Stomach smooth muscle (tissue), 2 donors: ENCODE results near the gene CT47C1.
"Not testable (repeated sequence)": the region's sequence is repeated elsewhere in the genome, so short reads cannot be mapped to it uniquely, and the experiment has no call there.

Source experiments
- H3K27ac ChIP-seq: one replicate; pipeline ENCODE4 v1.7.0; 2013; ENCODE audit warnings: mild to moderate bottlenecking, low read length, inconsistent platforms
- H3K27me3 ChIP-seq, 2 donors: one replicate each; pipeline ENCODE4 v1.7.0; 2013; ENCODE audit warnings: low read length in 2 of 2; ENCODE audit not compliant: insufficient read depth in 2 of 2, control insufficient read depth in 1 of 2
- H3K36me3 ChIP-seq, 2 donors: one replicate each; pipeline ENCODE4 v1.7.0; 2013; ENCODE audit warnings: low read length in 2 of 2; ENCODE audit not compliant: control insufficient read depth in 2 of 2, insufficient read depth in 2 of 2
- H3K4me1 ChIP-seq: one replicate; pipeline ENCODE4 v1.7.0; 2013; ENCODE audit warnings: low read length; ENCODE audit not compliant: control insufficient read depth, insufficient read depth
- H3K4me3 ChIP-seq, 2 donors: one replicate each; pipeline ENCODE4 v1.7.0; 2013; ENCODE audit warnings: low read length in 2 of 2
- H3K9ac ChIP-seq, 2 donors: one replicate each; pipeline ENCODE4 v1.7.0; 2013; ENCODE audit warnings: low read length in 2 of 2, mild to moderate bottlenecking in 1 of 2
- H3K9me3 ChIP-seq, 2 donors: one replicate each; pipeline ENCODE4 v1.7.0; 2013; ENCODE audit warnings: low read length in 2 of 2; ENCODE audit not compliant: control insufficient read depth in 2 of 2
- donor health status: healthy.
- donor health status: Pancreatic carcinoma.

CT47C1 gene

GRCh38 chrX:119072744-119073143, at the start of gene CT47C1:
Gene CT47C1 (plus strand): TSS chrX:119072993. CDS start chrX:119073226, 233 bp downstream.
- no peak within 1 kb of the TSS for H3K27ac ChIP-seq
- H3K9ac ChIP-seq = no peak within 1 kb of the TSS
- no peaks in the 10 kb centered on the region for H3K36me3 ChIP-seq
- no peaks in the 10 kb centered on the region for H3K4me1 ChIP-seq
- no peaks in the 10 kb centered on the region for H3K9me3 ChIP-seq
- H3K4me3 ChIP-seq = no peak within 1 kb of the TSS
- peaks cover 0 to 10% of the 10 kb centered on the region in 2 donors for H3K27me3 ChIP-seq

- Histone ChIP-seq H3K9ac (no peak overlapping the region), H3K9me3 (no peaks in the 10 kb centered on the region), H3K36me3 (no peaks in the 10 kb centered on the region), H3K4me3 (no peak overlapping the region), H3K4me1 (no peaks in the 10 kb centered on the region), H3K27ac (no peak overlapping the region), H3K27me3 (no peaks in the 10 kb centered on the region)
Measured at GRCh38 chrX:119025900-119026299, 46.9 kb upstream of the CT47C1 start.

- H3K27me3 ChIP-seq, H3K4me1 ChIP-seq, H3K27ac ChIP-seq, H3K9ac ChIP-seq, H3K36me3 ChIP-seq, H3K9me3 ChIP-seq, H3K4me3 ChIP-seq: not testable (repeated sequence)
Measured at GRCh38 chrX:119026344-119026743, 46.4 kb upstream of the CT47C1 start.

GRCh38 chrX:119027960-119028732, 44.6 kb upstream of the CT47C1 start:
- not testable (repeated sequence) for H3K4me1 ChIP-seq, H3K27me3 ChIP-seq, H3K9ac ChIP-seq, H3K9me3 ChIP-seq, H3K36me3 ChIP-seq, H3K4me3 ChIP-seq, H3K27ac ChIP-seq

GRCh38 chrX:119028733-119029330, 44.0 kb upstream of the CT47C1 start:
- H3K9me3 ChIP-seq = peaks cover 0 to 2% of the 10 kb centered on the region in 2 donors
- peaks cover 0 to 3% of the 10 kb centered on the region in 2 donors for H3K27me3 ChIP-seq
- no peak overlapping the region for H3K27ac ChIP-seq
- H3K9ac ChIP-seq = no peak overlapping the region
- H3K4me3 ChIP-seq = no peak overlapping the region
- no peaks in the 10 kb centered on the region for H3K36me3 ChIP-seq
- no peaks in the 10 kb centered on the region for H3K4me1 ChIP-seq

- not testable (repeated sequence) for H3K9me3 ChIP-seq, H3K27ac ChIP-seq, H3K9ac ChIP-seq, H3K4me1 ChIP-seq, H3K4me3 ChIP-seq, H3K27me3 ChIP-seq, H3K36me3 ChIP-seq
Measured at GRCh38 chrX:119029656-119030055, 43.1 kb upstream of the CT47C1 start.

GRCh38 chrX:119030990-119031389, 41.8 kb upstream of the CT47C1 start:
- Histone ChIP-seq H3K4me3 (no peak overlapping the region), H3K9me3 (peaks cover 0 to 3% of the 10 kb centered on the region in 2 donors), H3K27me3 (peaks cover 0 to 3% of the 10 kb centered on the region in 2 donors), H3K27ac (no peak overlapping the region), H3K9ac (no peak overlapping the region), H3K4me1 (no peaks in the 10 kb centered on the region), H3K36me3 (no peaks in the 10 kb centered on the region)

GRCh38 chrX:119036107-119037029, 36.4 kb upstream of the CT47C1 start:
- Histone ChIP-seq H3K9ac (no peak overlapping the region), H3K4me3 (no peak overlapping the region), H3K27me3 (peaks cover 0 to 3% of the 10 kb centered on the region in 2 donors), H3K4me1 (peaks cover 11% of the 10 kb centered on the region), H3K36me3 (no peaks in the 10 kb centered on the region), H3K27ac (no peak overlapping the region), H3K9me3 (peaks cover 0 to 3% of the 10 kb centered on the region in 2 donors)

- Histone ChIP-seq H3K4me1 (peaks cover 12% of the 10 kb centered on the region), H3K36me3 (no peaks in the 10 kb centered on the region), H3K4me3 (no peak overlapping the region), H3K27me3 (no peaks in the 10 kb centered on the region), H3K27ac (no peak overlapping the region), H3K9ac (no peak overlapping the region), H3K9me3 (no peaks in the 10 kb centered on the region)
Measured at GRCh38 chrX:119040432-119040831, 32.4 kb upstream of the CT47C1 start.

GRCh38 chrX:119041175-119041574, 31.6 kb upstream of the CT47C1 start:
- Histone ChIP-seq H3K4me1 (peaks cover 12% of the 10 kb centered on the region), H3K27me3 (no peaks in the 10 kb centered on the region), H3K27ac (no peak overlapping the region), H3K36me3 (no peaks in the 10 kb centered on the region), H3K9me3 (no peaks in the 10 kb centered on the region), H3K4me3 (no peak overlapping the region), H3K9ac (no peak overlapping the region)
